GM19023 (cell line): ENCODE results near the gene HDLBP.

Source experiments
- ATAC-seq: cut with Tn5 transposase; IDR thresholded peaks from one replicate; pipeline ENCODE4 v1.9.1; 2021; ENCODE audit warnings: mild to moderate bottlenecking, moderate library complexity; ENCODE audit not compliant: unreplicated experiment

HDLBP gene

DNA sequence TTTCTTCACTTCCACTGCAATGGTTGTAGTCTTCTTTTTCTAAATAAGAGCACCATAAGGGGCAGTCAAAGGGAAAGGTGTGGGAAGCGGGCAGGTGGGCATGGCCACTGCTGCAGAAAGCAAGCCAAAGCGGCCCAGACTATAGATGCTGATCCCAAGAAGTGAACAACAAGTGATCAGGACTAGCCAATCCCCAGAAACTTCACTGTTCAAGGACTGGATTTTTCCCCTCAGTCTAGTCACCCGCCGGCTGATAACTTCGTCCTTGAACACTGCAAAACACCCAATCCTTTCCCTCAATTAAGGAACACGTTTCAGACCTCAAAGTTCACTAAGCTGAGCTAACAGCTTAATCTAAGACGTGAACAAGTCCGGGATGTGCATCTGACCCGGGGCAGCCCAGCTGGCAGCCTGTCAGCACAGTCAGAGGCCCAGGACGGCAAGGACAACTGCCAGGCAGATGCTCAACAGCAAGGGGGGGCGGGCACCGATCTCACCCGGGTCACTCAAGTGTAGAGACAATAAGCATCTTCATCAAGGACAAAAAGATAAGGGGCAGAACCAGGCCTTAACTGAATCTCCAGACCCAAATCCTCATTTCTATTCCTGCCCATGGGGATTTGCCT, 59.8 kb downstream of the HDLBP start:
- ATAC-seq, result no peak

- no peak for ATAC-seq
Observed at GRCh38 chr2:241254904-241255351, 60.5 kb downstream of the HDLBP start.

GRCh38 chr2:241252778-241253475, 62.5 kb downstream of the HDLBP start:
- ATAC-seq, result no peak

DNA sequence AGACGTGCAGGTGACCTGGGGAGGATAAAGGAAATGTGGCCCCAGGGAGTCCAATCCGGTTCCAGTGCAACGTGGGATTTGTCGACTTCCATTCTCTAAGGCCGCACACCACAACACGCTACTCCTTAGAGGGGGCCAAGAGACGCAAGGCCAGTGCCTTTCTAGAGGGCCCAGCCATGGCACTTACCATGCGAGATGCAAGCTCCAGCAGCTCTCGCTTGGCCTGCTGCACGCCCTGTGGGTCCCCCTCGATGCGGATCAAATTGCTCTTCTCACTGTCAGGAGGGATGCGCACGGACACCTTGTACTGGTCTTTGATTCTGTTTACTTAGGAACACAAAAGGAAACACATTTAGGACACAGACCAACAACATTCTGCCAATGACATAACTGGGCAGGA, 65.8 kb downstream of the HDLBP start:
- ATAC-seq, result no peak

DNA sequence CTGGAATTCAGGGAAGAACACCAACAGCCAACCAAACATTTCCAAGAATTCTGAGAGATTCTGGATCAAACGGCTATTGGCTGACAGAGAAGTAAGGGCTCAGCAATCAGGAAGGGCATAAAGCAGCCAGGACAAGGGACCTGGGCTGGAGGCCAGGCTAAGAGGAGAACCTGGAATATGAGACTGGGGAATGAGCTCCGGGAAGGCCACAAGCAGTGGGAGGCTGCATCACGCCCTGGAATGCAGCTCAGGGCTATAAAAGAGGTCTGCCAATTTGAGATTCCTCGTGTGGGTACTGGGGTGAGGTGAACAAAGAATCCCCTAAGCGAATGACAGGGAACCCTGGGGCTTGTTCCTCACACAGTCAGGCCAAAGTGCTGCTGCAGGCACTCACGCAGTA, 66.6 kb downstream of the HDLBP start:
- ATAC-seq, result no peak

DNA sequence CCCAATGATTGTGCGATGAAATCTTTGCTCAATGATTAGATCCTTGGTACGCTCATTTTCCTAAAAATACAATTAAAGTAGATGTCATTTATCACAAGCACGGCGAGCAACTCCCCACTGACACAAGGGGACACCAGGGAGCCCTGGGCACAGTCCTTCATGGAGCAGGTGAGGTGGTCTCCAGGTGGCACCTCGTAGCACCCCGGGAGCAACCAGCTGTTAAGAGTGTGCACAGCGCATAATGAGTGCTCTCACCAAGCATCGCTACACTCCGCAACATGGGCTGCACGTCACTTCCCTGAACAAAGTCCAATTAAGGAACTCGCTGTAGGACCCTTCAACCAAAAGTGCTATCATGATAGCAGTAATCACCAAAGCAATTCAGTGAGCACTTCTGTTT, 67.2 kb downstream of the HDLBP start:
- ATAC-seq, result no peak

DNA sequence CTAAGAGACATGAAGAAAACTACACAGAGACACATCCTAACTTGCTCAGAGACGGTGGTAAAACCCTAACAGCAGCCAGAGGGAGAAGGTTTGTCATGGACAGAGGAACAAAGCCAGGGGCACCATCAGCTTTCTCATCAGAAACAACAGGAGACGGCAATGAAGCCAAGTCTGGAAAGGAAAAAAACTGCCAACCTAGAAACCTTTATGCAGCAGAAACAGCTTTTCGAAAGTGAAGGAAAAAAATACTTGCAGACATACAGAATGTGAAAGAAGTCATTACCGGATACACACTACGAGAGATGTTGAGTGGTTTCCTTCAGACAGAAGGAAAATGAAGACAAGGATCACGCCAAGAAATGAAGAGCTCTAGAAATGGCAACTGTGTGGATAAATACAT, 71.1 kb downstream of the HDLBP start:
- ATAC-seq, result no peak

- no peak for ATAC-seq
Observed at GRCh38 chr2:241242306-241242705, 73.2 kb downstream of the HDLBP start.

GRCh38 chr2:241241669-241242068, 73.8 kb downstream of the HDLBP start:
- ATAC-seq, result no peak

GRCh38 chr2:241240320-241241004, 75.0 kb downstream of the HDLBP start:
- no peak for ATAC-seq

DNA sequence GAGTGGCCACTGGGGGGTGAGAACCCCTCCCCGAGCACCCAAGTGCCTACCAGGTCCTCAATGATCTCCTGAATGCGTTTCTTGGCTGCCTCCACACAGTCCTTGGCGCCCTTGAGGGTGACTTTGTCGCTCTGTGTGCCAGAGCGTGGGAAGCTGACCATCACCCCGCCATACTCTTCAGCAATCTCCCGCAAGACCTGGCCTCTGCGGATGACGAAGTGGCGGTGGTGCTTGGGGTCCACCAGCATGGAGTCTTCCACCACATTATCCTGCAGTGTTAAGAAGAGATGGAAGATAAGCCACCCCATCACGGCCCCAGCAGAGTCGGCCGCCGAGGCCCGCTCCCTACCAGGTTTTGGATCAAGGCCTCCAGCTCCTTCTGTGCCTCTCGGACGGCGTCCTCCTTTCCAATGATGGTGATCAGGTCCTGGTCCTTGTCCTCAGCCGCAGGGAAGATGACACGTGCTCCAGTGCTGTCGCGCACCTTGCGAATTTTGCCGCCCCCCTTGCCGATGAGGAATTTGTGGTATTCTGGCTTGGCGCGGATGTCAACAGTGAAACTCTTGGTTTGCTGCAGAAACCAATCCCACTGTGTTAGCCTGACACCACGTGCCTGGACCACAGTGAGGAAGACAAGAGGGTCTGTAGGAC, 75.8 kb downstream of the HDLBP start:
- ATAC-seq, result no peak

DNA sequence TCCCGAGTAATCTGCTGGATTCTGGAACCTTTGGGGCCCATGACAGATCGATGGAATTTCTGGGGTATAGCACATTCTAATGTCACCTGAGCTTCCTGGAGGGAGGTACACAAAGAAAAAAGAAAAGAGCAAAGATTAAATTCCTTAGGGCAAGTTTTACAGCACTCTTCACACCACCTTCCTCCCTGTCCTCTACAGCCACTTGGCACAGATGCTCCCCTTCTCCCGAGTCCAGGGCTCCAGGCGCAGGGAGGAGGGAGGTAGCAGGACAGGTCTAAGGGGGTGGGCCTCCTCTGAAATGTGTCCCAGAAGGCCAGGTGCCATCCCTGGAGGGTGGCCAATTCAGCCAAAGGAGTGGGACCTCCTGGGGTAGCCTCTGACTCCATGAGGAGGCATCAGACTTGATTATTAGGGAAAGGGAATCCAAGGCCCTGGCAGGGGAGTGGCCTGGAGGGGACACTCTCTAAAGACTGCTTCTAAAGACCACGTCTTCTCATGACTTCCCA, 76.7 kb downstream of the HDLBP start:
- no peak for ATAC-seq

- ATAC-seq, result no peak
Observed at GRCh38 chr2:241237949-241238371, 77.5 kb downstream of the HDLBP start.

DNA sequence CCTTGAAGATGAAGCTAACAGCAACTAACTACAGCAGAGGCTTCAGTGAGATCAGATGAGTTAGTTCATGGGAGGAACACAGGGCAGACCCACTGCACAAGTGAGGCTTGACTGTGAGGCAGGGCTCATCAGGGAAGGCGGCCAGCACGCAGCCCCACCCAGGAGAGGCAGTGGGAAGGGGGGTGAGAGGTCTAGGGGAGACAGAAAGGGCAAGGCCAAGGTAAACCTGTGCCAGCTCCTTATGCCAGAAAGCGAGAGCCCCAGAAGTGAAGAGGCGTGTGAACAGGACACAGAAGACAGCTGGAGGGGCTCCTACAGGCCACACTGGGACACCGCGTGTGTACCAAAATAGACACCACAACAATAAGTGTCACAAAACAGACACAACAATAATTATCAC, 78.4 kb downstream of the HDLBP start:
- no peak for ATAC-seq

- no peak for ATAC-seq
Observed at GRCh38 chr2:241235859-241236593, 79.4 kb downstream of the HDLBP start.

DNA sequence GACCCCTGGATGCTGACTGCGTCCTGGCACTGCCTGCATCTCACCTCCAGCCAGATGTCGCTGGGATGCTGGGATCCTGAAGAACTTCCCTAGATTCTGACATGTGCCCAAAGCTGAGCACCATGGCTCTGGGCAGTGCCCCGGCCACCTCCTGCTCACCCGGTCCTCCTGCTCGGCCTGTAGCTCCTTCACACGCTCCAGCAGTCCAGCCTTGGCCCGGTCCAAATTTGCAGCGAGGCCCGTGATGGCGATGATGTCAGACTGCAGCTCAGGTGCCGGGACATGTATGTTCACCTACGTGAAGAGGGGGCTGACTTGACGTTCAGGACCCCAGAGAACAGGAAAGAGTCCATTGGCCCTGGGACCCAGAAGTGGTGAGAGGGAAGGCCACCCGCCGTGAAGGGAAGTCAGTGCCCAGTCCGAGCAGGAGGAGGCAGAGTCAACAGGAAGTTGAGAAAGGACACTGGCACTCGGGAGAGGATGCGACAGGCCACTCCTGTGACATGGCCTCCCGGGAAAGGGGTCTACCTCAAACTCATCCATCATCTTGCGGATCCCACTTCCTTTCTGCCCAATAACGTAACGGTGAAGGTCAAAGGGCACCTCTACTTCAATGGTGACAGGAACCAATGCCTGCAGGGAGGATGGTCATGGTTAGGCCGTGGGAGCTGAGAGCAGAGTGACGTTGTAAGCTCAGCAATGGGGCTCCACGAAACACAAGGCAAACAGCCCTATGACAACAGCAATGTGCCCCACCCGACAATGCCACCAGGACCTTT, 80.3 kb downstream of the HDLBP start:
- no peak for ATAC-seq

DNA sequence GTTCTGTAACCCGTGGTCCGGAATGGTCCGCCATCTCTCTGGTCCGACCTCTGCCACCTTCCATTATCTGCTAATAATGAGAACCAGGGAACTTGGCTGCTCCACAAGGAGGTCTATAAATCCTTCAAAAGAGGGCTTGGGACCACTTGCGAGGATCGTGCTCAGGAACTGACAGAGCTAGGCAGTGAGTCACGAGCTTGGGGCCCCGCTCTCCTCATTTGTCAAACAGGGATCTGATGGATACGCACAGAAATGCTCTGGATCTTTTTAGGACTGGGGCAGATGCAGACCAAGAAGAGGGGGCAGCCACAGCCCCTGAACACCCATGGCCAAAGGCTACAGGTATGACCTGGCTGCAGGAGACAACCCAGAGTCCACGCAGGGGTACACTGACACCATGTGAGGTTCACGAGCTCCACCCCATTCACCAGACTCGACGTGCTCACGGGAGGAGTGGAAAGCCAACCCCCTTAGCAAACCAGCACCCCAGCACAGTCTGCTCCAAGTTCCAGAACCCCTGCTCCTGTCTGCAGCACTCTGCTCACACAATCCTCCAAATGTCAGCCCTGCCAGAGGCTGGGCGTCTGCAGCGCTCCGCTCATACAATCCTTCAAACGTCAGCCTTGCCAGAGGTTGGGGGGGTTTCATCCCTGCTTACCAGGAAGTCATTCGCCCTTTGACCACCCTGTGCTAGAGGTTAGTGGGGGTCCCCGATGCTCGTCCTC, 81.2 kb downstream of the HDLBP start:
- ATAC-seq, result no peak

GRCh38 chr2:241232736-241233575, 82.5 kb downstream of the HDLBP start:
- ATAC-seq, result no peak
